Measurements from ENCODE around the gene GP5.

GP5 gene

DNA sequence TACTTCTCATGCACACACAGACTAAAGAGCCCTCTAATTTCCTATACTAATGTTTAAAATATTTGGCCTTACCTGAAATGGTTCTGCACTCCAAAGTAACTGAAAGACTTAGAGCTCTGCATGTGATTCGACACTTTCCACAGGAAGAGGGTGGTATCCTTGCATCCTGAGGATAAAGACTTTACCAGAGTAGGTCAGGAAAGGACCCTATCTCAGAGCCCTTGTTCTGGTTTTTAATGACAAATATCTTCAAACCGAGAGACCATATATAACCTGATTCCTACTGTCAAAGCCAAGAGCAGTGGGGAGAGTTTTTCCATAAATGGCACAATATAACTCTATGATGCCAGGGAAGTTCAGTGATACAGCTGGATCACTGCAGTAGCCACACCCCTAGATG lies at the start of gene GP5:
Gene GP5, minus strand, starts transcription at position 101 of the 400 bp plus-strand sequence. CDS start 984 bp downstream, outside the sequence.
- no peak for DNase-seq (ENCODE audit: low read depth in 2 of 2)

- DNase-seq (ENCODE audit: low read depth in 2 of 2) = no peak
These were observed 48.6 kb upstream of the GP5 start for GRCh38 chr3:194447657-194448056.

GRCh38 chr3:194447161-194447560 lies 48.1 kb upstream of the GP5 start:
- DNase-seq (ENCODE audit: low read depth in 2 of 2) = no peak

DNA sequence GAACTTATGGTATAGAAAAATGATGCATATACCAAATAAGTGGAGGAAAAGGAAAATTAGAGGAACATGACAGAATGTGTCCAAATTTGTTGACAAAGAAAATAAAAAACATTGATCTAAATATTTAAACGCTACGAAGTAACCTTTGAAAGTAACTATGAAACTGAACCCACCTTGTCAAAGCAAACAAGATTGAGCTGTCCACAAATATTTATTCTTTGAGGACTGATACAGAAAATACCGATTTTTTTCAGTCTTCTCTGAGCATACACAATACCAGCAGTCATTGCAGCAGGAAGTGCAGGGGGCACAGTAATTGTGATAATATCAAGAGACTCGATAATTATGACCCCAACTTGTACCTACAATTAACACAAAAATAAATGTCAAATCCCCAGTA lies 47.7 kb upstream of the GP5 start:
- no peak for DNase-seq (ENCODE audit: low read depth in 2 of 2)

DNA sequence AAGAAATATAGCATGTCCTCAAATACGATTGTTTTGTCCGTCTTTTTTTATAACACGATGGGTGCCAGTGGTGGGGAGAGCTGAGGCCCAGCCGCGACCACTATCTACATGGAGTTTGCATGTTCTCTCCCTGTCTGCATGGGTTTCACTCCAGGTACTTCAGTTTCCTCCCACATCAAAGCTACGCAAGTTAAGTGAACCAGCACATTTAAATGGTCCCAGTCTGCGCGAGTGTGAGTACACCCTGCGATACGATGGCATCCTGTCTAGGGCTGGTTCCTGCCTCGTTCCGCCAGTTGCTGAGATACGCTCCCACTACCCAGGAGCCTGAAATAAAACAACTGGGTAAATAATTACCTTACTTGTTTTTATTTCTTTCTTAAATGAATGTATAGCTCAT lies 47.1 kb upstream of the GP5 start:
- no peak for DNase-seq (ENCODE audit: low read depth in 2 of 2)

- DNase-seq (ENCODE audit: low read depth in 2 of 2) = no peak
These were observed 44.8 kb upstream of the GP5 start for GRCh38 chr3:194443901-194444300.

GRCh38 chr3:194440756-194441155 lies 41.7 kb upstream of the GP5 start:
- DNase-seq (ENCODE audit: low read depth in 2 of 2) = no peak

DNA sequence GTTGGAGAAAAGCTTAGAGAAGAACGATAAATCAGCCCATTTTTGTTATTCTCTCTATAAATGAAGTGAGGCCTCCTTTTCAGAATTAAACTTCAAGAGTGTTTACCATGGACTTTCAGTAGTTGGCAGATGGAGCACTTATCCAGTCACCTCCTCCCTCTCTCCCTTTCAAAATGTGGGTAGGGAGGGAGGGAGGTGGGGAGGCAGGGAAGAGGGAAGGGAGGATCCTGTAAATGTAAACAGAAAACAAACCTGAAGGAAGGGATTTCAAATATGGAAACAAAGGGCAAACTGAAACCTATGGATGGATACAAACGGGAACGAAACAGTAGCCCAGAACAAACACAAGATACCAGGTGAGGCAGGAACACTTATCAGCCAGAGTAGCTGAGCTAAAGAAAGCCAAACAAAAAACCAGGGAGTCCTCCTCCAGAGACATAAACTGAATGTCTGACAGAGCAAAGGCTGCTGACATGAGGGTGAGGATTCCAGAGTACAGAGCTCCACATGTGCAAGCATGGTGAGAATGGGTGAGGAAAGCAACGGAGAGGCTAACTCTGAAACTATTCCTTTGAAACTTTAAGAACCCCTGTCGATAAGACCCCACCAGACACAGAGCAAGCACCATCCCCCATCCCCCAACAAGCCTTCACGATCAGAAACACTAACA lies 41.0 kb upstream of the GP5 start:
- no peak for DNase-seq (ENCODE audit: low read depth in 2 of 2)

DNA sequence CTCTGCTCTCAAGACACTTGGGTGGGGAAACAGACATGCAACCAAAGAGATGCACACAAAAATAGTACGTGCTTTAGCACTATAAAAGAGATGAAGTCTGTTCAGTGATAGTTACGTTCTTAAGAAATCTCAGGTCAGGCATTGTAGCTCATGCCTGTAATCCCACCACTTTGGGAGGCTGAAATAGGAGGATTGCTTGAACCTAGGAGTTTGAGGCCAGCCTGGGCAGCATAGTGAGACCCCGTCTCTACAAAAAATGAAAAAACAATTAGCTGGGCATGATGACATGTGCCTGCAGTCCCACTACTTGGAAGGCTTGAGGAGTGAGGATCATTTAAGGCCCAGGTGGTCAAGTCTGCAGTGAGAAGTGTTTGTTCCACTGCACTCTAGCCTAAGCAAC lies 35.4 kb upstream of the GP5 start:
- no peak for DNase-seq (ENCODE audit: low read depth in 2 of 2)

- DNase-seq (ENCODE audit: low read depth in 2 of 2) = no peak
These were observed 32.5 kb upstream of the GP5 start for GRCh38 chr3:194431554-194431953.

GRCh38 chr3:194425399-194425798 lies 26.3 kb upstream of the GP5 start:
- no peak for DNase-seq (ENCODE audit: low read depth in 2 of 2)

DNA sequence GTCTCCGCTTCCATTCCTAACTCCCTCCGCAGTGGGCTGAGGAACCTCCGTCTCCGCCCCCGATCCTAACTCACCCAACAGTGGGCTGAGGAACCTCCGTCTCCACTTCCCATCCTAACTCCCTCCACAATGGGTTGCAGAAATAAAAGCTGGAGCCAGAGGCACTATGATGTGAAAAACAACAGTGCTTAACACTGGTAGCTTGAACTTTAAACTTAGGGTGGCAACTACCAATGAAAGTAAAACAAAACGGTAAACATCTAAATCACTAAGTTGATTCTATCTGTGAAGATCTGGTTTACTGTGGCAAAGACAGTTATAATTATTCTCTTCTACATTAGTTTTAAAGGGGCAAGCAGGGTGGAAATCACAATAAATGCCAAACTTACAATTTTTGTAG lies 25.9 kb upstream of the GP5 start:
- DNase-seq (ENCODE audit: low read depth in 2 of 2) = no peak

DNA sequence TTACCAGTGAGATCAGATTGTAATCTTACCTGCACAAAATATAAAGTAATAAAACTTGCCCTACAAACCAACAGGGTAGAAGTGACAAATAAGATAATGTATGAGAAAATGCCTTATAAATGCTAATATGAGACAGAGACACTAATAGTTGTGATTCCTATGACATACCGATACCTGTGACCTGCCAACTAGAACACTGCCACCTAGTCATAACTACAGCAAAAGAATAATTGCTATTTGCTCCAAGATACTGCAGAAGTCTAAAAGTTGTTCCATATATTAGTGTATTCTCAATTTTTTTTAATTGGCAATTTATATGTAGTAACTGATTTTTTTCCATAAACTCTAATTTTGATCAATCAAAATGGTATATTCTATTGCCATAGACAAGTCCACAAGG lies 25.3 kb upstream of the GP5 start:
- no peak for DNase-seq (ENCODE audit: low read depth in 2 of 2)

DNA sequence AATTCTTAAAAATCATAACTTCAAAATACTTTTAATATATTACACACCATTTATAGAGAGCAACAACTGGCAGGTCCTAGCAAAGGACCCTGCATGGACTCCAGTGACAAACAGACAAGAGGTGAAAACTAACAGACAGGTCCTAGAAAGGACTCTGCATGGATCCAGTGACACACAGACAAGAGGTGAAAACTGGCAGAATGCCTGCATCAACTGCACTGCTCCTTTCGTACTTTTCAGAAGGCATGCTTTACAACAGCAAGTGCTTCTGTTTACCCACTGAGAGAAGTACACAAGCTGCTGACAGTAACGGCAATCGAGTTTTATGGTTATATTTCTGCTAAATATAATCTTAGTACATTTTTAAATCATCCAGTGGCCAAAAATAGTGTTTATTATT lies 24.3 kb upstream of the GP5 start:
- DNase-seq (ENCODE audit: low read depth in 2 of 2) = no peak

GRCh38 chr3:194422188-194422587 lies 23.1 kb upstream of the GP5 start:
- DNase-seq (ENCODE audit: low read depth in 2 of 2) = no peak

GRCh38 chr3:194418671-194419070 lies 19.6 kb upstream of the GP5 start:
- DNase-seq (ENCODE audit: low read depth in 2 of 2) = no peak

DNA sequence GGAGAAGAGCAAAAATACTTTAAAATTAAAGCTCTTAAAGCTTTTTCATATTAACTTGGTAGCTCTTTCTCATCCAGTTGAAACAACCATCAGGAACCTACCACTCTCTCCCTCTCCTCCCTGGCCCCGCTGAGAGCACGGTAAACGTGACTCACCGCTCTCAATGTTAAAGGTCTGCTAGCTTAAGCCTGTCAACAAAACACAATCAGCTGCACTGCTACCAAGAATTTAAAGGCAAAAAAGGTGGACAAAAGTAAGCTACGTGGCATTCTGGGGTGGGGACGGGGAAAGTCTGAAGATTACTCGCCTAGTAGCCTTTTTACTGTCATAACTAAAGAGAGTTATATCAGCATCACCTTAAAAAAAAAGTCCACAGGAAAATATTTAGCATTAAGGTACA lies 8.4 kb upstream of the GP5 start:
- no peak for DNase-seq (ENCODE audit: low read depth in 2 of 2)

GRCh38 chr3:194405766-194406165 lies 6.7 kb upstream of the GP5 start:
- no peak for DNase-seq (ENCODE audit: low read depth in 2 of 2)

DNA sequence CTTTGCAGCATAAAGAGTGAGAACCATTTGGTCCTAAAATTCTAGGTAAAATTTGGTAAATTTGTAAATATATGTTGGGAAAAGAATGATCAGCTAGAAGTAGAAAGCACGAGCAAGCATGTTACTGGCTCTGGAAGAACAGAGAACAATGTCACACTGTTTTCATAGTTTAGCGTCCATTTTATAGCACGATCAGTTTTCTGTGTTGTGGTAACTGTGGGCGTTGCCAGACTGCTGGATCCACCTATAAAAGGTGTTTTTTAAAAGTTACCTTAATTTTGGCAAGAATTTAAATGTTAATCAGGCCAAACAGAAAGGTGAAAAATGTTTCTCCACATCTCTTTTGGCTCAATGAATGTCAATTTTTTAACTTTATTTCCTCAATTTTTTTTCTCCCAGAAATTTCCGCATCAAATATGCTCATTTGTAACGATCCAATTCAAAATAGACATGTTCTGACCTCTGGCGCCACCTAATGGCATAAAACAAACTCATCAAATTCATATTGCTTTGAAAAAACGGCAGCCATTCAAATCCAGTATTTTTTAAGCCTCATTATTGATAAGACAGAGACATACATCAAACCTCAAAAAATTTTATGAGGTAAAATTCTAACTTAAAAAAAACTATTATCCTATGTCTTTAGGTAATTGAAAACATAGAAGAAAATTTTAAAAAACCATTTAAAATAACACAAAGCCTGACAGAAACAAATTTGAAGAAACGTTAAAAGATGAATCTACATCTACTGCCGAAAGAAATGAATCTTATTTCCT lies 5.5 kb upstream of the GP5 start:
- no peak for DNase-seq (ENCODE audit: low read depth in 2 of 2)

GRCh38 chr3:194401868-194402329 lies 2.8 kb upstream of the GP5 start:
- no peak for DNase-seq (ENCODE audit: low read depth in 2 of 2)

DNA sequence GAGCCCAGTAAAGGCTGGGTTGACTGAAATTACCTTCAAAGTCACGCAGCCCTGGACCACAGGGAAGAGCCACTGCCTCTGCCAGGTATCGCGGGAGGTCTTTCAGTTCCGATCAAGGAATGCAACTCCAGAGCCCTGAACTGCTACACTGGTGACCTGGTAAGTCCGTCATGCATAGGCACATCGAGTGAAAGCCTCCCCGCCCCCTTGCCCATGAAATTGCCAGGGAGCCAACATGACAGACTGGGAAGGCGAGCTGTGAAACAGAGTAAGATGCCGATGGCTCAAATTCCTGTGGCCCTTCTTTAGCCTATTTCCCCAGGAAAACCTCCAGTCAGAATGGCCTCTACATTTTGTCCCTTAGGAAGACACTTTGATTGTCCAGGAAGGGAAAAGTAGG lies 2.3 kb upstream of the GP5 start:
- DNase-seq (ENCODE audit: low read depth in 2 of 2) = no peak

GRCh38 chr3:194399874-194400411 lies 877 bp upstream of the GP5 start:
- no peak for DNase-seq (ENCODE audit: low read depth in 2 of 2)

DNA sequence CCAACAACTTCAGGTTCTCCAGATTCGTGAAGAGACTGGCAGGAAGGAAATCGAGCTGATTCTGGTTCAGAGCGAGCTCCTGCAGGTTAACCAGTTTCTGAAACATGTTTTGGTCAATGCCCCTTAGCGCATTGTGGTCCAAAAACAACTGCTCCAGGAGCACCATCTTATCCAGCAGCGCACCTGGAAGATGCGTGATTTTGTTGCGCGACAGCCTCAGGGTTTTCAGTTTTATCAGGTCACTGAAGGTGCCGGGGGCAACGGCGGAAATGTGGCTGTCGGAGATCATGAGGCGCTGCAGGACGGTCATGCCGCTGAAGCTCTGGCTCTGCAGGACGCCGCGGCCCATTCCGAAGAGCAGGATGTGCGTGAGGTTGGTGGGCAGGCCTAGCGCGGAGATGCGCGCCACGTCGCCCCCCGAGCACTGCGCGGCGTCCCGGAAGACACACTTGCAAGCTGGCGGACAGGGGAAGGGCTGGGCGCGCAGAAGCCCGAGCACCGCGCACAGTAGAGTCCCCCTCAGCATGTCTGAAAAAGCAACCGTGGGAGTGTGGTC lies 1.2 kb downstream of the GP5 start:
- peak in 1 of 2 donors; percentile 4 for DNase-seq (ENCODE audit: low read depth in 2 of 2)
